ENCODE measurements around the gene HSPB6.

Gene HSPB6

DNA sequence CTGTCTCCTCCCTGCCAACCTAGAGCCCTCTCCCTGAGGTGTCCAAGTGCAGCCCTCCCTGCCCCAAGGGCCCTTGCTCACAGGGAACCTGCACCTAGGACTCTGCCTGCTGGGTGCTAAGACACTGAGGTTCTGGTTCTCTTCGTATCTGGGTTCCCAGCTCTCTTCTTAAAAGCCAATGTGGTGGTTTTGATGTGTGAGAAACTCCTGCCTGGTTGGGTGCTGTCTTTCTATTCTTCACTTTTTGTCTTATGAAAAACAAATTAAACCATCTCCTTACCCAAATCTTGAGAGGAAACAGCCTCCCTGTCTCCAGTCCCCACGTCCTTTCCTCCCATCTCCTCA is 43.4 kb downstream of the HSPB6 start:
- no peaks in the 10 kb centered on the region for H3K9me3 ChIP-seq (ENCODE audit: low read length)
- no peaks in the 10 kb centered on the region for H3K27me3 ChIP-seq (ENCODE audit: insufficient read depth, low read length)
- H3K4me1 ChIP-seq (ENCODE audit: insufficient read depth, low read length), result peaks cover 8% of the 10 kb centered on the region
- H2AFZ ChIP-seq (ENCODE audit: low read depth, low read length), result no peak overlapping the region
- H3K36me3 ChIP-seq (ENCODE audit: insufficient read depth, low read length), result no peaks in the 10 kb centered on the region
- H3K4me3 ChIP-seq (ENCODE audit: low read length), result no peak overlapping the region

DNA sequence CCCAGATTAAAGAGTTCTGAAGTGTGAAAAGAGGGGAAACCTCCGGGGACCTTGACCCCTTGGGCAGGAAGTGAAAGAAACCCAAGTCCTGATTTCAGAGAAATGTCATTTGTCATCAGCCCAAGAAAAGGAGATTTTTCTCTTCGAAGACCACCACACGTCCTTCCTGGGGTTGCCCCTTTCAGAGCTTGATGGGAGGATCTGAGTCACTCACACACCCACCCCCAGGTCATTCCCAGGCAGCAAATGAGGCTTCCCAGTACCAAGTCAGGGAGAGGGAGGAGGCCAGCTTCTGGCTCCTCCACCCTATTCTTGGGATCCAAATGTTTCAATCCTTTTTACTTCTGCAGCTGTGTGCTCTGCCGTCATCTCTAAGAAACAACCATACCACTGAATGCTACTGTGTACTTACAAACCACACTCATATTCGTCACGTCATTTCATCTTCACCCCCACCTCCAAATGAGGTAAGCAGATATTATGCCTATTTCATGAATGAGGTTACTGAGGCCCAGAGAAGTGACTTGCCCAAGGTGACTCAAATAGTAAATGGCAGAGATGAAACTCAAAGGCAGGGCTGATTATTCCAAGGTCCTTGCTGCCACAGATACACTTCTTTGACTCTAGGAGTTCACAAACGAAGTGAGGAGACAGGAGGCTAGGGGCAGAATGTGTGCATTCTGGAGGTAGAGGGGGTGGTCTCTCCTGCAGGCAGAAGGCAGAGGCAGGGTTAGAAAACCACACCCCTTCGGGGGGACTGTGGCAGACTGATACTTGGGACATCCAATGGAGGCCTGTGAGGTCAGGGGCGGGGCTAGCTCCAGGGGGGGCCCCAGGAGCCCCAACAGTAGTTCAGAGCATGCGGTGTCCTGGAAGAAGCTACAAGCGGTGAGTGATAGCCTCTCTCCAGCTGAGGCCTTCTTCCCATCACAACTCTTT is 44.0 kb downstream of the HSPB6 start:
- Histone ChIP-seq H3K4me1 (ENCODE audit: insufficient read depth, low read length) (peaks cover 7% of the 10 kb centered on the region), H3K27me3 (ENCODE audit: insufficient read depth, low read length) (no peaks in the 10 kb centered on the region), H2AFZ (ENCODE audit: low read depth, low read length) (no peak overlapping the region), H3K4me3 (ENCODE audit: low read length) (no peak overlapping the region), H3K9me3 (ENCODE audit: low read length) (no peaks in the 10 kb centered on the region), H3K36me3 (ENCODE audit: insufficient read depth, low read length) (no peaks in the 10 kb centered on the region)

- no peaks in the 10 kb centered on the region for H3K27me3 ChIP-seq (ENCODE audit: insufficient read depth, low read length)
- H3K4me3 ChIP-seq (ENCODE audit: low read length), result no peak overlapping the region
- H3K4me1 ChIP-seq (ENCODE audit: insufficient read depth, low read length), result peaks cover 5% of the 10 kb centered on the region
- no peaks in the 10 kb centered on the region for H3K36me3 ChIP-seq (ENCODE audit: insufficient read depth, low read length)
- no peak overlapping the region for H2AFZ ChIP-seq (ENCODE audit: low read depth, low read length)
- H3K9me3 ChIP-seq (ENCODE audit: low read length), result no peaks in the 10 kb centered on the region
Observed at GRCh38 chr19:35710784-35711723, 45.8 kb downstream of the HSPB6 start.

GRCh38 chr19:35708391-35708790 is 48.4 kb downstream of the HSPB6 start:
- Histone ChIP-seq H3K4me3 (ENCODE audit: low read length) (no peak overlapping the region), H3K36me3 (ENCODE audit: insufficient read depth, low read length) (no peaks in the 10 kb centered on the region), H2AFZ (ENCODE audit: low read depth, low read length) (no peak overlapping the region), H3K4me1 (ENCODE audit: insufficient read depth, low read length) (no peaks in the 10 kb centered on the region), H3K27me3 (ENCODE audit: insufficient read depth, low read length) (no peaks in the 10 kb centered on the region), H3K9me3 (ENCODE audit: low read length) (no peaks in the 10 kb centered on the region)
